RPMI7951 (cell line): Measurements from ENCODE around the gene MX2. TPM values are rescaled to one million over a fixed set of nuclear protein-coding genes. Genes with fewer than 3 reads are reported as not detected.
A peak's percentile ranks its signal among the peaks of the same experiment; 100 is the strongest.
"Not testable (repeated sequence)": the region's sequence is repeated elsewhere in the genome, so short reads cannot be mapped to it uniquely, and the experiment has no call there.

Experiments used
- DNase-seq: peaks from one replicate; pipeline ENCODE4 v3.0.0-alpha.2; 2012; ENCODE audit warnings: low read depth
- total RNA-seq: library from RNA; depleted of rRNA; stranded (reverse); fragments of >200 nt; shearing (Covaris generic); gene quantifications from 2 replicates; pipeline ENCODE4 v1.2.3, GENCODE V29; 2014

Gene MX2
- total RNA-seq, 1 experiment from 2014 or later = 105 TPM

DNA sequence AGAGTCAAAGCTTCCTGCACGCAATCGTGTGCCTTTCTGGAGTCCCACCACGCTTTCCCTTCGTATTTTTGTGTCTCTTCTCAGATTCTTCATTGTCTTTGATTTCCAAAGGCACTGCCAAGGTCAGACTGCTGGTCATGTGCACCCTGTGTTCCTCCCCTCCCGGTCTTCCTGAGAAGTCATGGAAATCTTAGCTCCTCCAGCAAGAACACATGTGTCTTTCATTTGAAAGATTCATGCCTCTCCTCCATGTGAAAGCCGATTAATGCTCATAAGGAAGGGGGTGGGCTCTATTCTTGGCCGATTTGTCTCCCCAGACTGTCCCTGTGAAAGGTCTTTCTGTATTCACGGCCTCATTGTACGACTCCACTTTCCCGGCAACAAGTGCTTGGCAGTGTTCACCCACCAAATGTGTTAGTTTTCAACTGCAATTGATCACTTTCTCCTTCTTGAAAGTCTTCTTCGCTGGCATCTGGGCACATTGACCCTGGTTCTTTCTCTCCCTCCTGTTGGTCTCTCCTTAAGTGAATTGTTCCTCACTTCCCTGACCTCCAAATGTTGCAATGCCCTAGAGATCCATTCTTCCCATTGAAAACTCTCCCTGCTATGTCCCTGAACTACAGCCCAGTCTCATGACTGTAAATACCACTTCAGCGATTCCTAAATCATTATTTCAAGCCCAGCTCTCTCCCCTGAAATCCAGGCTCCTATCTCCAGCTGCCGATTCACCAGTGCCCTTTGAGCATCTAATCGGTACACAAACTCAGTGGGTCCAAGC is 25.4 kb downstream of the MX2 start:
- DNase-seq = peak; percentile 28

DNA sequence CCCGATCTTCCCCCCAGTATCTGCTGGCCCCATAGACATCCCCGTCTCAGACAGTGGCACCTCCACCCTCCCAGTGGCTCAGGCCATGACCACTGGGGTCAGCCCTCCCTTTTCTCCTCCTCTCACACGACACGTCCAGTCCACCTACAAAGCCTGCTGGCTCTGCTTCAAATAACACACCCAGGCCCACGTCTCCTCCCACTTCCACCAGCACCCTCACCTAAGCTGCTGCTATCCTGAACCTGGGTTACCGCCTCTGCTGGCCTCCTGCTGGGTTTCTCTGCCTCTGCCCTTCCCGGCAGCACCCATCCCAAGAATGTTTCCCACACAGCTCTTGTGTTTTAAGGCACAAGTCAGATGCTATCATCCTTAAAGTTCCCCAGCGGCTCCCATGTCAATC is 26.0 kb downstream of the MX2 start:
- no peak for DNase-seq

DNA sequence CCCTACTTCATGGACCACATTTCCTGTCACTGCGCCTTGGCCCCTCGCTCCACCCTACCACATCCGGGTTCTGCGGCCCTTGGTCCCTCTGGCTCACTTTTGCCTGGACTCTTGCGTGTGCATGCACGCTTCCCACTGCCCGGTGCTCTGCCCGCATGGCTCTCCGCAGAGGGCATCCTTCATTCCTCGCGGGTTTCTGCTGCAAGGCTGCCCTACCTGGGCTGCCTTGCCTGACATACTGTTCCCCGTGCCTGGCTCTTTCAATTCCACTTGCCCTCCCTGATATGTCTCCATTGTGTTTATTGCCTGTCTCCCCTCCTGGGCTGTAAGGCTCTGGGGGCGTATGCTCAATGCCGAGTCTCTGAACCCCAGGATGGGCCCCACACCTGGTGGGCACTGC is 26.4 kb downstream of the MX2 start:
- no peak for DNase-seq

DNA sequence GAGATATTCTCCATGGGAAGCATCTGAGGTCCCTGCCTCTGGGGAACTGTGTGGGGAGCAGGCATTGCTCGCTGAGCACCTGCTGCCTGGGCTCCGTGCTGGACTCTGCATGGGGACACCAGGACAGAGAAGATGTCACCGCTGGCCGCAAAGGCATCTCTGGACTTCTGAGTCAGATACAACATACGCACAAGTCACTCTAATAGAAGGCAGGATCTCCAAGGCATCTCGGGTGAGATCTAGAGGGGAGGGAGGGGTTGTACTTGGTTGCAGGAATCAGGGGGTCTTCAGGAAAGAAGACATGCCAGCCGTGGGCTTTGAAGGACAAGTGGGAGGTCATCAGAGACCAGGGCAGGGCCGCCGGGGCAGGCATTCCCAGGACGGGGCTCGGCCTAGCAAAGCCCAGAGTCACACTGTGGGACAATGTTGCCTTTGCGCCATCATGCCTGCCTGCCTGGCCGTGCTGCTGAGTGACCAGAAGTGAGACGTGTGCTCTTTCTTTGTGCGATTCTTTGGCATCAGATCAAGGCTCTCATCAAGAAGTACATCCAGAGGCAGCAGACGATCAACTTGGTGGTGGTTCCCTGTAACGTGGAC is 28.3 kb downstream of the MX2 start:
- no peak for DNase-seq

DNA sequence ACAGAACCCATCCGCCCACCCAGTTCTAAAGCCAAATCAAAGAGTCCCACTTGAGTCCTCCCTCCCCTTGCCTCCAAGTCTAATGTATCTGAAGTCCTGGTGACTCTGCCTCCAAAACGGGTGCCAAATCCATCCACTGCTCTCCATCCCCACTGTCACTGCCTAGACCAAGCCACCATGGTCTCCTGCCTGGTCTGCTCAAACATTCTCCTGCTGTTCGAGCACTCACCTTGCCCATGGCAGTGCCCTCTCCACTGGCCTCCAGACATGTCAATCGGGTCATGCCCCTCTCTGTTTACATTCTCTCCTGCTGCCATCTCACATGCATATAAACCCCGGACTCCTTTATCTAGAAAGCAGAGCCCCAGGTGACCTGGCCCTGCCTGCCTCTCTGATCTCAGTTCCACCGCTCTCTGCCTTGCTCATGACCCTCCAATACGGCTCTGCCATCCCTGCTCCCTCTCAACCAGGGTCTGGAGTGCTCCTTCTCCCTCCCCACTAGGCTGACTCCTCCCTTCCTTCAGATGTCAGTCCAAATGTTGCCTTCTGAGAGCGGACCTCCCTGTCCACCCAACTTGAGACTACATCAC is 32.1 kb downstream of the MX2 start:
- no peak for DNase-seq

DNA sequence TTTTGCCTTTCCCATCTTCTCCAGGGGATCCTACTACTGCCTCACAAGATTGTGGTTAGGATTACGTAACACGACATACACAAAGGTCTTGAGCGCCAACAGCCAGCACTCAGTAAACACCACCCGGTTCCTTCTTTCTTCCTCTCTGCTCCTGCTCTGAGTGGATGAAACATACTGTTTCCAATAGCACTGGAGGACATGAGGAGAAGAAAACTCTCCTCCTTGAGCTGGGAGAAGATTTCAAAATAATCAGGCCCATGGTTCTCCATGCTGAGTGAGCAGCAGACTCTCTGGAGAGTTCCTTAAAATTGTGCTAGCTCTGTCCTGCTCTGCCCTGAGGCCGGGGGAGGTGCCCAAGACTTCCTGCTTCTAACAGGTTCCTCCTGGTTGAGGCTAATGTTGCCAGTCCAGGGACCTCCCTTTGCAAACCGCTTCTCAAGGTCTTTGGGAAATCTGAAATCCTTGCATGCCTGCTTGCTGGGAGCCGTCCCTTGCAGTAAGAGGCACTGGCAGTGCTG is 34.8 kb downstream of the MX2 start:
- peak; percentile 22 for DNase-seq

DNA sequence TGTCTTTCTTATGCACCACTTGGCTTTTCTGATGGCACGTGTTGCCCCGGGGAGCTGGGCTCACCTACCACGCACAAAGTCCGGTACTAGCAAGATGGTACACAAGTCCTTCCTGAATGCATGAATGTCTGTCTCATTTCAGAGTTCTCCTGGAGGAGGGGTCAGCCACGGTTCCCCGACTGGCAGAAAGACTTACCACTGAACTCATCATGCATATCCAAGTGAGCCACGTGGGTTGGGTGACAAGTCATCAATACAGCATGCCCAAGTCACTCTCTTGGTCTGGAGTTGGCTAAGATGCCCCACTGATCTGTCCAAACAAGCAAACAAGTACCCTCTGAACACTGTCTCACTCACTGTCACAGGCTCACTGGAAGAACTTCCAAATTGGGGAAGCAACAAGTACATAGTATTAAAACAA is 35.7 kb downstream of the MX2 start:
- no peak for DNase-seq

DNA sequence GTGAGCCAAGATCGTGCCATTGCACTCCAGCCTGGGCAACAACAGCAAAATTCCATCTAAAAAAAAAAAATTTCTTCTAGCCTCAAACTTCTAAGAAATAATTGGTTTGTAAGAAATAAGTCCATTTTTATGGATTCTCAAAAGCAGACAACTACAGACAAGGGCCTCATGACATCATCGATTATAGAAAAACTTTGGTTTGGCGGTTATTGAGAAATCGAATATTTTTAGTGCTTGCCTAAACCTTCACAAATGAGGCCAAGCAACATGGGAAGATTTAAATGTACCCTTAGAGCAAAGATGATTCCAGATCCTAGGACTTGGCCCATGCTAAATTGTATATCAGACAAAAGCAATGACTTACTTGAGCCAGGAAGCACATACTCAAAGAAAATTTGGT is 36.4 kb downstream of the MX2 start:
- no peak for DNase-seq

DNA sequence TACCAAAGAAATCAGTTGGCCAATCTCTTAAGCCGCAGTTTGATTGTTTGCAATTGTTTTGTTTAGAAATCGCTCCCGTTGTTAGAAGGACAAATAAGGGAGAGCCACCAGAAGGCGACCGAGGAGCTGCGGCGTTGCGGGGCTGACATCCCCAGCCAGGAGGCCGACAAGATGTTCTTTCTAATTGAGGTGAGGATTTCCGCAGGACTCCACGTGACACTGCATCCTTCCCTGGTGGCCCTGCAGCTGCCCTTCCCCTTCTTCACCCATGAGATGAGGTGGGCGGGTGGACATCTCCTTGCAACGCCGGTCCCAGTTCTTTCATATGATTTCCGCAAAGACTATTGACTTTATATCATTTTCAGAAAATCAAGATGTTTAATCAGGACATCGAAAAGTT is 37.0 kb downstream of the MX2 start:
- no peak for DNase-seq

DNA sequence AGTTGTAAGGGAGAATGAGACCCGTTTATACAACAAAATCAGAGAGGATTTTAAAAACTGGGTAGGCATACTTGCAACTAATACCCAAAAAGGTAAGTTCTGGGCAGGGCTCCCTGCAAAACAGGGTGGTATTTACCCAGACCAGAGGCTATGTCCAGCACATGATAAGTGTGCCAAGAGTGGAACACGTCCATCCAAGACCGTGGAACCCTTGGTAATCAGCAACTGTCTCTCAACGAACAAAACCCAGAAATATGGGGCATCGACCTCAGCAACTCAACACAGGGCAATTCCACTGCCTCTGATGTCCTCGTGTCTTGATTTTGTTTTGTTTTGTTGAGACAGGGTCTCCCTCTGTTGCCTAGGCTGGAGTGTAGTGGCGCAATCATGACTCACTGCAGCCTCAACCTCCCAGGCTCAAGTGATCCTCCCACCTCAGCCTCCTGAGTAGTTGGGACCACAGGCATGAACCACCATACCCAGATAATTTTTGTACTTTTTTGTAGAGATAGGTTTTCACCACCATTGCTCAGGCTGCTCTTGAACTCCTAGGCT is 37.5 kb downstream of the MX2 start:
- DNase-seq = no peak

DNA sequence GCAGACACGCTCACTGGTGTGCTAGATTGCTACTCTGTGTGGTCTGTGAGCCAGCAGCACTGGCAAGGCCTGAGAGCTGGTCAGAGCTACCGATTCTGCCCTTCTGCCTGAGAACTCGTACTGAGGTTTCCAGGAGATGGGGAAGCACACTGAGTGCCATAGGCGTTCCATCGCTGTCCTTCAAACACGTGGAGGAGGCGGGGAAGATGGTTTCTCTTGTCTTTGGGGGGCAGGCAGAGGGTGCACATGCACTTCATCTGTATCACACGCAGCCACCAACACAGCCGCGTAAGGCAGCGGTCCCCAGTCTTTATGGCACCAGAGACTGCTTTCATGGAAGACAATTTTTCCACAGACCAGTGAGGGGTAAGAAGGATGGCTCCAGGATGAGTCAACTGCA is 40.4 kb downstream of the MX2 start:
- DNase-seq = no peak

DNA sequence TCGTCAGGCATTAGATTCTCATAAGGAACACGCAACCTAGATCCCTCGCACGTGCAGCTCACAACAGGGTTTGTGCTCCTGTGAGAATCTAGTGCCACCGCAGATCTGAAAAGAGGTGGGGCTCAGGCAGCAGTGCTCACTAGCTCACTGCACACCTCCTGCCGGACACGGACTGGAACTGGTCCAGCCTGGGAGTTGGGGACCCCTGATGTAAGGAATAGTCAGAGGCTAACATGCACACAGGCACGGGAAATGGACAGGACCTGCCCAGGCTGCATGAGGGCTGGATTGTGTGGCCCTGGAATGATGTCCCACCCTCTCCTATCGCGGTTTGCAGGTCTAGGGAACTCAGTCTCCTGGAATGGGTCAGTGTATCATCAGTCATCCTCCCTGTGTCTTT is 41.0 kb downstream of the MX2 start:
- DNase-seq = no peak

DNA sequence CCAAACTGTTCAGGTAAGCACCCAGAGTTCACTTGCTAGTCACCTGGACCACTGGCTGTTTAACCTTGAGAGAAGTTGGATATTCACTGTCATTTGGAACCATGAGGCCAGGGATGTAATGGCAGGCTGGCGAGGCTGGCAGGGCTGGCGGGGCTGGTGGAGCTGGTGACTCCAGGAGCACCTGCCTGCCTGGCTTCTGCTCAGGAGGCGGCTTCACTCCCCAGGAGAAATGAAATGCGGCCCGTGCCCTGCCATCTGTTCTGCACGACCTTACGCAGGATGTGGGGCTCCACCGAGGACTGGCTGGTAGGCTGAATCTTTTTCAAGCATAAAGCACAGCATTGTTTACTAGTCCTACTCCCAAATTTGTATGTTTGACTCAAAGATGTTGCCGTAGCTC is 41.5 kb downstream of the MX2 start:
- DNase-seq = no peak

DNA sequence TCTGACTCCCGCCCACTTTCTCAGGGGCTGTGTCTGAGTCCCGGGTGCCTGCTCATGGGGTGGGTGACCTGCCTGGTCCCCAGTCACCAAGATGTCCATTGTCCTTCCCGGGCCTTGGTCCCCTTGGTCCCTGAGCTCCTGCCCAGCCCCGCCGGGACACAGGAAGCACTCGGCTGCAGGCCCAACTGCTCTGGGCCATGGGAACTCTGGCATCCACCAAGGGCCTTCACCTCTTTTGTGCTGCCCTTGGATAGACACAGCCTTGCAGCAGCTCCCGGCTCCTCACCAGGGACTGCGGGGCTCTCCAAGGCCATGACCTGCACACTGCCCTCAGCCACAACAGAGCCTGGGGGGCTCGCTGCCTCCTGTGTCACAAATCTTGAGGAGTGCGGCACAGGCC is 42.1 kb downstream of the MX2 start:
- DNase-seq = no peak

DNA sequence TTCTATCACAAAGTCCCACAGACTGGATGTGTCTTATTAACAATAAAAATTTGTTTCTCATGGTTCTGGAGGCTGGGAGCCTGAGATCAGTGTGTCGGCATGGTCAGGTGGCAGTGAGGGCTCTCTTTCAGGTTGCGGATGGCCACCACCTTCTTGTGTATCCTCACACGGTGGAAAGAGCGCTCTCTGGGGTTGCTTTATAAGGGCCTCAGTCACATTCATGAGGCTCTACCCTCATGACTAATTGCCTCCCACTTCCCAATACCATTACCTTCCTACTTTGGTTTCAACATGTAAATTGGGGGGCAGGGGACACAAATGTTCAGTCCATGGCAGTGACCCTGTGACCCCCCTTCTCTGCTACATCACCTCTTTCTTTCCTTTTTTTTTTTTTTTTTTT is 43.5 kb downstream of the MX2 start:
- no peak for DNase-seq

DNA sequence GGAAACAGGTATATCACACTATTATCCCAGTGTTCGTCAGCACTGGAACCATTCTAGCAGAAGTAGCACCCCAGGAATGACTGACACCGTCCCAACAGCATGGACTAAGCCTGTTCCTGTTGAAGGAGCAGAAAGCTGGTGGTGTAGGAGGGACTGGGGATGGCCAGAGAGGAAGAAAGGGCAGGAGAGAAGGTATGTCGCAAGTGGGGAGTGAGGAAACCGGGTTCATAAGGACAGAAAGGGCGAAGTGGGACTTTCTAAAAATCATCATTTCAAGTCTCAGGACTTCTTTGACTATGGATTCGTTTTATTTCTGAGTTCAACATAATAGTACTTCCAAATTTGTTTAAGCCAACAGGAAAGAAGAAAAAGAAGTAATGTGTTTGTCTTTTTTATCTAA is 44.5 kb downstream of the MX2 start:
- DNase-seq = no peak

DNA sequence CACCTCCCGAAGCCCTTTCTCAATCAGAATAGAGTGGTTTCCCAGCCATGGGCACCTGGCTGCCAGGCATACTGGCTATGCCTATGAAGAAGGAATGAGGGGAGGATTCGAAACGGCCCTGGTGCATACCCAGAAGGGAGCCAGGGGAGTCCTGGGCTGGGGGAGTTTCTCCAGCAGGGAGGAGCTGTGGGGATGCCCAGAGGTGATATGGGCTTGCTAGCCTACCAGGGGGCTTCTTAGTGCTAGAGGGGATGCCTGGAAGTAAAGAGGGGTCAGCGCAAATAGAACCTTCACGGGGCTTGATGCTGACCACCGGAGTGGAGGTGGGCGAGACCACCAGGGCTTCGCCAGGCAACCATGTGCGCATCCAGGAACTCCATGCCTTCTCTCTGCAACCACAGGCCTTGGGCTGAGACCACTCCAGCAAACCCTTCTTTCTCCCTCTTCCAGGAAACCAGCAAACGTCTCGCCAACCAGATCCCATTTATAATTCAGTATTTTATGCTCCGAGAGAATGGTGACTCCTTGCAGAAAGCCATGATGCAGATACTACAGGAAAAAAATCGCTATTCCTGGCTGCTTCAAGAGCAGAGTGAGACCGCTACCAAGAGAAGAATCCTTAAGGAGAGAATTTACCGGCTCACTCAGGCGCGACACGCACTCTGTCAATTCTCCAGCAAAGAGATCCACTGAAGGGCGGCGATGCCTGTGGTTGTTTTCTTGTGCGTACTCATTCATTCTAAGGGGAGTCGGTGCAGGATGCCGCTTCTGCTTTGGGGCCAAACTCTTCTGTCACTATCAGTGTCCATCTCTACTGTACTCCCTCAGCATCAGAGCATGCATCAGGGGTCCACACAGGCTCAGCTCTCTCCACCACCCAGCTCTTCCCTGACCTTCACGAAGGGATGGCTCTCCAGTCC is 46.0 kb downstream of the MX2 start:
- DNase-seq = no peak

DNA sequence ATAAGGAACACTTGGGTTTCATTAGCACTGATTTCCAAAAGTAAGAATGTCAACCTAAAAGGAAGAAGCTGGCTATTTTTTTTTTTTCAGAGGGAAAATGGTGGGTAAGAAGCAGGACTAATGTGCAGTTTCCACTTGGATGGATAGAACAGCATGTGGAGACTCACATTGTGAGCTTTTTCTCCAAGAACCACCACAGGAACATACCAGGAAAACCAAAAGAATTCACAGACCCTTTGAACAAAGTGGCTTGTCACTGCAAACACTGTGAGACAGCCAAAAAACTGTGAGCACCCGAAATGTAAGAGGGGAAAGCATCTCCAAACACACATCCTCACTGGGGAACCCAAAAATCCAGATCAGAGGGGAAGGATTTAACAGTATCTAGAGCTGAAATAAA is 48.5 kb downstream of the MX2 start:
- no peak for DNase-seq

DNA sequence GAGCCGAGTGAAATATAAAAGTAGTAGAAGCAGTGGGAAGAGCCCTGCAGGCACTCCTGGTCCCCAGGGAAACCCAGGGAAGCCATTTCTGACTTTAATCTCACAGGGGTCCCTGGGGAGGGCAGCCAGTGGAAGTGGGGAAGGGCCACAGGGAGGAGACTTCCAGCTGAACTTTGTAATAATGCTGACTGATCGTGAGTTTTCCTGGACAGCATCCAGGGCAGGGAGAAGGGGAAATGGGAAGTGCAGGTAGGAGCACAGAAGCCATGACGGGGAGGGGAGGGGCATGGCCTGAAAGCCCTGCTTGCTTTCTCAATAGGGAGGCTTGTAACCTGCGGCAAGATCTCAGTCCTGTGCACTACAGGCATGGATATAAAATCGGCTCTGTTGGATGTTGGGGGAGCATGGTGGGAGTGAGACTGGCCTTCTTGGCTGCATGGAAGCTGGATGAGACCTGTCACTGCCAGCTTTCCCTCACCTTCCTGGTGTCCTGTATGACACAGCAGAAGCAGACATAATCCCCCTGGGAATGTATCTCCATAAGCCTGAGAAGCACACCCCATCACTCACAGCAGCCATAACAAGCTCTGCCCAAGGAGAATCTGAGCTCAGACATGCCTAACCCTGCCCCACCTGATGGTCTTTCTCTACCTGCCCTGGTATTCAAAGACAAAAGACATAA is 49.1 kb downstream of the MX2 start:
- DNase-seq = no peak

DNA sequence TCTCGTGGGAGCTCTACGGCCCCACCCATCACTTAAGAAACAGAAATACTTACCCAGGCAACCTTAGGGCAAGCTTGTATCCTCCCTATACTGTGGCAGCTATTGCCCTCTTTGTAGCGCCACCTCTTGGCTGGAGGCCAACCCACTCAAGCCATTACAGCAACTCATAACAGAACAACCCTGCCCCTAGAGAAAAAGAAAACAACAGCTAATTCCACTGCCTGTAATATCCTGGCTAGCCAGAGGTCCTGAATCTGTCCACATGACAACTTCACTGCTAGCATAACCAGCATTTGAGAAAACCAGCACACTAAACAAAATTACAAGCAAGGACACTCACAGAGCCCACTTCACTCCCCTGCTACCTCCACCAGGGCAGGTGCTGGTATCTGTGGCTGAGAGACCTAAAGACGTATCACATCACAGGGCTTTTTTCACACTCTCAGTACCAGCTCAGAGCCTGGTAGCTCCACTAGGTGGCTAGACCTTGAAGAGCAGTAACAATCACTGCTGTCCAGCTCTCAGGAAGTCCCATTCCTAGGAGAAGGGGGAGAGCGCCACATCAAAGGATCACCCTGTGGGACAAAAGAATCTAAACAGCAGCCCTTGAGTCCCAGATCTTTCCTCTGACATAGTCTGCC is 49.7 kb downstream of the MX2 start:
- peak; percentile 38 for DNase-seq

DNA sequence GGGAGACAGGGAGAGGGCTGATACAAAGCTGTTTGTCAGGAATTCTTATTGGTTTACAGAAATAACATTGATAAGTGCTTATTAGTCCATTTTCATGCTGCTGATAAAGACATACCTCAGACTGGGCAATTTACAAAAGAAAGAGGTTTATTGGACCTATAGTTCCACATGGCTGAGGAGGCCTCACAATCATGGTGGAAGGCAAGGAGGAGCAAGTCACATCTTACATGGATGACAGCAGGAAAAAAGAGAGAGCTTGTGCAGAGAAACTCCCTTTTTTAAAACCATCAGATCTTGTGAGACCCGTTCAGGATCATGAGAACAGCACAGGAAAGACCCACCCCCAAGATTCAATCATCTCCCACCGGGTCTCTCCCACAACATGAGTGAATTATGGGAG is 55.7 kb downstream of the MX2 start:
- DNase-seq = not testable (repeated sequence)
